Keratinocyte (primary cell): ENCODE measurements around the gene PRKCZ. TPM values are rescaled to one million over a fixed set of nuclear protein-coding genes. Genes with fewer than 3 reads are reported as not detected.
A peak's percentile ranks its signal among the peaks of the same experiment; 100 is the strongest.

Experiments used
- DNase-seq: peaks from one replicate; pipeline ENCODE4 v3.0.0-alpha.2; 2011; ENCODE audit warnings: low read depth, missing footprints, low spot score
- FAIRE-seq: peaks from 2 replicates; lab custom pipeline; 2011; peaks lifted over from hg19 to GRCh38; lab: Jason Lieb, UNC
- H2AFZ ChIP-seq: 2 replicates; pipeline ENCODE4 v1.6.0; 2012; ENCODE audit warnings: low read length, control low read depth, inconsistent platforms; ENCODE audit not compliant: control insufficient read depth
- H3K27ac ChIP-seq: 2 replicates; pipeline ENCODE4 v1.5.1; 2011; ENCODE audit warnings: low read length; ENCODE audit not compliant: control insufficient read depth, insufficient read depth
- H3K27me3 ChIP-seq: 3 replicates; pipeline ENCODE4 v1.6.0; 2011; ENCODE audit warnings: low read length; ENCODE audit not compliant: control insufficient read depth, insufficient read depth; ENCODE audit errors: extremely low read depth
- H3K36me3 ChIP-seq, 2 experiments: 2 replicates in 1 of 2; 3 replicates in 1 of 2; pipeline ENCODE4 v1.5.1; 2011; ENCODE audit warnings: low read length in 2 of 2, mild to moderate bottlenecking in 1 of 2; ENCODE audit not compliant: control insufficient read depth in 2 of 2, insufficient read depth in 2 of 2; ENCODE audit errors: extremely low read depth in 1 of 2
- H3K4me1 ChIP-seq: 3 replicates; pipeline ENCODE4 v1.5.1; 2011; ENCODE audit warnings: low read length; ENCODE audit not compliant: control insufficient read depth, insufficient read depth; ENCODE audit errors: extremely low read depth
- H3K4me2 ChIP-seq: 3 replicates; pipeline ENCODE4 v1.6.0; 2011; ENCODE audit warnings: low read depth, low read length; ENCODE audit not compliant: control insufficient read depth, insufficient read depth; ENCODE audit errors: extremely low read depth
- H3K4me3 ChIP-seq, 3 experiments: fragments of 200-600 bp in 1 of 3; sonication (generic) in 1 of 3; 2 replicates in 2 of 3; 3 replicates in 1 of 3; pipeline ENCODE4 v1.5.1; 2011 to 2016; ENCODE audit warnings: low read length in 3 of 3, mild to moderate bottlenecking in 3 of 3, control low read depth in 2 of 3, inconsistent platforms in 1 of 3, low read depth in 1 of 3, mixed read lengths in 1 of 3, mixed run types in 1 of 3, moderate library complexity in 1 of 3; ENCODE audit not compliant: control insufficient read depth in 2 of 3, insufficient read depth in 2 of 3; ENCODE audit errors: extremely low read depth in 1 of 3
- H3K79me2 ChIP-seq: 2 replicates; pipeline ENCODE4 v1.6.0; 2012; ENCODE audit warnings: low read length; ENCODE audit not compliant: control insufficient read depth, insufficient read depth
- H3K9ac ChIP-seq: 3 replicates; pipeline ENCODE4 v1.6.0; 2011; ENCODE audit warnings: low read length; ENCODE audit not compliant: control insufficient read depth, insufficient read depth; ENCODE audit errors: extremely low read depth
- H3K9me1 ChIP-seq: 3 replicates; pipeline ENCODE4 v1.6.0; 2011; ENCODE audit warnings: low read length; ENCODE audit not compliant: control insufficient read depth, insufficient read depth; ENCODE audit errors: extremely low read depth
- H3K9me3 ChIP-seq: 2 replicates; pipeline ENCODE4 v1.5.1; 2012; ENCODE audit warnings: low read depth, low read length; ENCODE audit not compliant: control insufficient read depth
- H4K20me1 ChIP-seq: 3 replicates; pipeline ENCODE4 v1.6.0; 2011; ENCODE audit warnings: low read length; ENCODE audit not compliant: control insufficient read depth, insufficient read depth; ENCODE audit errors: extremely low read depth
- CTCF ChIP-seq, 3 experiments: IDR thresholded peaks in 1 of 3; conservative IDR thresholded peaks in 1 of 3; optimal IDR thresholded peaks in 1 of 3; 2 replicates in 2 of 3; 3 replicates in 1 of 3; pipeline versions ENCODE3 to v1.5.1; 2011; ENCODE audit warnings: low read length in 3 of 3, mild to moderate bottlenecking in 3 of 3, moderate library complexity in 2 of 3, control low read depth in 1 of 3, inconsistent platforms in 1 of 3; ENCODE audit not compliant: insufficient read depth in 2 of 3; ENCODE audit errors: extremely low read depth in 1 of 3
- EZH2 ChIP-seq: IDR thresholded peaks from one replicate; pipeline ENCODE4 v1.6.1; 2012; ENCODE audit warnings: inconsistent platforms, mild to moderate bottlenecking, low read length, moderate library complexity
- dilution Hi-C: fragments of 300-500 bp; cut with MboI; formaldehyde crosslinking; loops from one replicate; pipeline ENCODE4 v1.7.0; 2020; ENCODE audit warnings: low sequenced_read_pairs; ENCODE audit not compliant: extremely low pct_ligation_motif_present
- polyA plus RNA-seq, 5 experiments: library from polyadenylated mRNA; depleted of rRNA in 3 of 5; stranded (reverse) in 3 of 5; stranded (forward) in 1 of 5; unstranded in 1 of 5; fragments of >200 nt; gene quantifications; 1 replicate in 1 of 5; 2 replicates in 3 of 5; 3 replicates in 1 of 5; pipeline versions ENCODE4 v1.2.1 to v1.2.3, GENCODE V29; 2011 to 2012; ENCODE audit warnings: missing spikeins in 2 of 5, low read depth in 1 of 5, low replicate concordance in 1 of 5

Gene PRKCZ
- polyA plus RNA-seq, 1 donor (not counting 4 experiments of a cell fraction or from before 2014, with no cell fraction given): 36.3 TPM

- no peaks in the 10 kb centered on the region for H3K9me3 ChIP-seq
- dilution Hi-C loops: no loop called here
- peaks cover 29% of the 10 kb centered on the region for H3K4me1 ChIP-seq
- no peaks in the 10 kb centered on the region for H3K9me1 ChIP-seq
- peak overlapping the region; percentile 86 for H3K9ac ChIP-seq
- TF ChIP-seq CTCF (optimal IDR thresholded peaks at IDR 0.05 in 1 of 3, IDR thresholded peaks at IDR 0.05 in 1 of 3, conservative IDR thresholded peaks at IDR 0.05 in 1 of 3; ENCODE audit: extremely low read depth in 1 of 3, insufficient read depth in 2 of 3, low read length in 3 of 3) (no peak), EZH2 (no peak)
- peaks cover 0 to 3% of the 10 kb centered on the region in 2 experiments for H3K36me3 ChIP-seq
- H3K27ac ChIP-seq: peak overlapping the region; percentile 90
- H2AFZ ChIP-seq: peak overlapping the region; percentile 36
- H3K79me2 ChIP-seq: no peaks in the 10 kb centered on the region
- peaks cover 2% of the 10 kb centered on the region for H4K20me1 ChIP-seq
- no peaks in the 10 kb centered on the region for H3K27me3 ChIP-seq
- H3K4me2 ChIP-seq: peak overlapping the region; percentile 88
- FAIRE-seq: no peak
- peak overlapping the region; percentile 20 to 76 (median 33) for H3K4me3 ChIP-seq
- no peak for DNase-seq
These were observed 82.2 kb downstream of the PRKCZ start for GRCh38 chr1:2132222-2133038.

DNA sequence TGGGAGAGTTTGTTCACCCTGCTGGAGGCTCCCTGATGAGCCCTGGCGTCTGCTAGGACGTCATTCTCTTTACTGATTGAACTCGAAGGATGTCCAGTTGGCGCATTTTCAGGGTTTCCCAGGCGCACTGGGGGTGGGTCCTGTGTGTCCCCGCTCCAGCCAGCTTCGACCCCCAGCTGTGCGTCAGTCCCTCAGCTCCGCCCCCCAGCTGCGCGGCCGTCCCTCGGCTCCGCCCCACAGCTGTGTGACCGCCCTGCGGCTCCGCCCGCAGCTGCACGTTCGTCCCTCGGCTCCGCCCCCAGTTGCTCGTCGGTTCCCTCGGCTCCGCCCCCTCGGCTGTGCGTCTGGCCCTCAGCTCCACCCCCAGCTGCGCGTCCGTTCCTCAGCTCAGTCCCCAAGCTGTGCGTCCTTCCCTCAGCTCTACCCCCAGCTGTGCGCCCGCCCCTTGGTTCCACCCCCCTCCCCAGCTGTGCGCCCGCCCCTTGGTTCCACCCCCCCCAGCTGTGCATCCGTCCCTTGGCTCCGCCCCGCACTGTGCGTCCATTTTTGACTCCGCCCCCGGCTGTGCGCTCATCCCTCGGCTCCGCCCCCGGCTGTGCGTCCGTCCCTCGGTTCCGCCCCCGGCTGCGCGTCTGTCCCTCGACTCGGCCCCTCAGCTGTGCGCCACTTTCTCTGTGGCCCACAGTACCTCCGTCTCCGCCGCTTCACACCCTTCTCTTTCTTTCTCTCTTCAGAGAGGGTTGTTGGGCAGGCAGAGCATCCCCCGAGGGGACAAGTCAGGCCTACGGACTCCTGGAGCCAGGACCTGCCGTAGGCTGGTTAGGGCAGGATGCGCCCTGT is 83.0 kb downstream of the PRKCZ start:
- dilution Hi-C loops: no loop called here
- Histone ChIP-seq H4K20me1 (no peaks in the 10 kb centered on the region), H3K27me3 (no peaks in the 10 kb centered on the region), H3K4me1 (peaks cover 29% of the 10 kb centered on the region), H3K9me3 (no peaks in the 10 kb centered on the region), H3K36me3 (peaks cover 0 to 3% of the 10 kb centered on the region in 2 experiments), H3K4me2 (peak overlapping the region; percentile 88), H3K9ac (peak overlapping the region; percentile 86), H2AFZ (peak overlapping the region; percentile 49), H3K4me3 (peak overlapping the region; percentile 20 to 76 (median 38)), H3K27ac (peak overlapping the region; percentile 90), H3K79me2 (no peaks in the 10 kb centered on the region), H3K9me1 (no peaks in the 10 kb centered on the region)
- FAIRE-seq (peak; percentile 77), DNase-seq (peak; percentile 83)
- TF ChIP-seq CTCF (optimal IDR thresholded peaks at IDR 0.05 in 1 of 3, IDR thresholded peaks at IDR 0.05 in 1 of 3, conservative IDR thresholded peaks at IDR 0.05 in 1 of 3; ENCODE audit: extremely low read depth in 1 of 3, insufficient read depth in 2 of 3, low read length in 3 of 3) (no peak), EZH2 (no peak)
